ENCODE measurements around the gene TSPEAR.

The TSPEAR gene

GRCh38 chr21:44454747-44455523 lies 256.4 kb downstream of the TSPEAR start, which contains the start of gene LRRC3:
Gene LRRC3 (plus strand): TSS chr21:44455510. CDS start chr21:44456645, 1,135 bp downstream.
- H3K27ac ChIP-seq, result peak within 1 kb of the TSS in 10 of 11 experiments; percentile 44 to 62 (median 59); a peak in 21 of 22 replicates
- H3K27me3 ChIP-seq, result peaks cover 0 to 5% (median 0%) of the 10 kb centered on the region in 11 experiments; a peak in 1 of 22 replicates
- H3K36me3 ChIP-seq, result peaks cover 0 to 11% (median 0%) of the 10 kb centered on the region in 11 experiments; a peak in 3 of 22 replicates
- peaks cover 0 to 27% (median 2%) of the 10 kb centered on the region in 11 experiments; a peak in 8 of 22 replicates for H4K20me1 ChIP-seq
- H3K4me3 ChIP-seq, result peak within 1 kb of the TSS; percentile 64 to 76 (median 70)
- H3K4me1 ChIP-seq, result peaks cover 22 to 44% (median 34%) of the 10 kb centered on the region in 10 experiments
- H3K9me3 ChIP-seq (replicated peaks in 1 of 11), result peaks cover 19 to 29% (median 25%) of the 10 kb centered on the region in 11 experiments
- peak within 1 kb of the TSS; percentile 63 to 80 (median 75) for H3K9ac ChIP-seq
- H3K4me2 ChIP-seq, result peak within 1 kb of the TSS; percentile 84 to 98 (median 93)
- no peak for TF ChIP-seq Cebpa-rat (IDR thresholded peaks at IDR 0.05)

- H3K9ac ChIP-seq, result no peak overlapping the region
- H3K9me3 ChIP-seq (replicated peaks in 1 of 11), result peaks cover 19 to 29% (median 25%) of the 10 kb centered on the region in 11 experiments
- peaks cover 0 to 5% (median 0%) of the 10 kb centered on the region in 11 experiments; a peak in 1 of 22 replicates for H3K27me3 ChIP-seq
- peaks cover 13 to 40% (median 32%) of the 10 kb centered on the region in 10 experiments for H3K4me1 ChIP-seq
- no peak overlapping the region for H3K27ac ChIP-seq
- H3K4me3 ChIP-seq, result no peak overlapping the region
- TF ChIP-seq Cebpa-rat (IDR thresholded peaks at IDR 0.05), result no peak
- H3K36me3 ChIP-seq, result peaks cover 0 to 11% (median 0%) of the 10 kb centered on the region in 11 experiments; a peak in 3 of 22 replicates
- H3K4me2 ChIP-seq, result no peak overlapping the region
- peaks cover 0 to 35% (median 7%) of the 10 kb centered on the region in 11 experiments; a peak in 11 of 22 replicates for H4K20me1 ChIP-seq
Measured at GRCh38 chr21:44454058-44454457, 257.3 kb downstream of the TSPEAR start.

GRCh38 chr21:44453120-44453519 lies 258.3 kb downstream of the TSPEAR start:
- peaks cover 8 to 39% (median 27%) of the 10 kb centered on the region in 10 experiments; a peak in 19 of 20 replicates for H3K4me1 ChIP-seq
- H3K36me3 ChIP-seq, result peaks cover 0 to 11% (median 0%) of the 10 kb centered on the region in 11 experiments; a peak in 3 of 22 replicates
- peaks cover 0 to 42% (median 15%) of the 10 kb centered on the region in 11 experiments; a peak in 14 of 22 replicates for H4K20me1 ChIP-seq
- H3K27me3 ChIP-seq, result peaks cover 0 to 5% (median 0%) of the 10 kb centered on the region in 11 experiments; a peak in 1 of 22 replicates
- no peak for TF ChIP-seq Cebpa-rat (IDR thresholded peaks at IDR 0.05)
- H3K9ac ChIP-seq, result no peak overlapping the region
- no peak overlapping the region for H3K27ac ChIP-seq
- H3K4me3 ChIP-seq, result no peak overlapping the region
- no peak overlapping the region for H3K4me2 ChIP-seq
- H3K9me3 ChIP-seq (replicated peaks in 1 of 11), result peaks cover 19 to 29% (median 25%) of the 10 kb centered on the region in 11 experiments

- Histone ChIP-seq H3K4me2 (no peak overlapping the region), H3K27me3 (peaks cover 0 to 5% (median 0%) of the 10 kb centered on the region in 11 experiments; a peak in 1 of 22 replicates), H3K27ac (no peak overlapping the region), H3K36me3 (no peaks in the 10 kb centered on the region), H3K9me3 (replicated peaks in 1 of 11) (peaks cover 19 to 29% (median 25%) of the 10 kb centered on the region in 11 experiments), H4K20me1 (peaks cover 0 to 37% (median 21%) of the 10 kb centered on the region in 11 experiments; a peak in 13 of 22 replicates), H3K9ac (no peak overlapping the region), H3K4me1 (peaks cover 1 to 24% (median 14%) of the 10 kb centered on the region in 10 experiments; a peak in 19 of 20 replicates), H3K4me3 (no peak overlapping the region)
- TF ChIP-seq Cebpa-rat (IDR thresholded peaks at IDR 0.05), result no peak
Measured at GRCh38 chr21:44450999-44451398, 260.4 kb downstream of the TSPEAR start.

GRCh38 chr21:44450402-44450801 lies 261.0 kb downstream of the TSPEAR start:
- Histone ChIP-seq H3K36me3 (no peaks in the 10 kb centered on the region), H3K27me3 (peaks cover 0 to 5% (median 0%) of the 10 kb centered on the region in 11 experiments; a peak in 1 of 22 replicates), H3K9ac (0 out of 22 replicates have a peak overlapping the region, but pooled peaks of 1 of the 11 experiments have one; percentile 10), H3K27ac (0 out of 22 replicates have a peak overlapping the region, but pooled peaks of 1 of the 11 experiments have one; percentile 16), H3K9me3 (replicated peaks in 1 of 11) (peaks cover 19 to 29% (median 25%) of the 10 kb centered on the region in 11 experiments), H3K4me1 (peaks cover 0 to 21% (median 11%) of the 10 kb centered on the region in 10 experiments; a peak in 12 of 20 replicates), H4K20me1 (peaks cover 0 to 43% (median 20%) of the 10 kb centered on the region in 11 experiments; a peak in 13 of 22 replicates), H3K4me2 (peak overlapping the region in 5 of 11 experiments; percentile 2 to 42 (median 14); a peak in 5 of 22 replicates), H3K4me3 (no peak overlapping the region)
- no peak for TF ChIP-seq Cebpa-rat (IDR thresholded peaks at IDR 0.05)

- H3K4me3 ChIP-seq, result no peak overlapping the region
- H3K9me3 ChIP-seq (replicated peaks in 1 of 11), result peaks cover 19 to 28% (median 23%) of the 10 kb centered on the region in 11 experiments
- H3K36me3 ChIP-seq, result peaks cover 0 to 1% (median 0%) of the 10 kb centered on the region in 11 experiments; a peak in 4 of 22 replicates
- H3K9ac ChIP-seq, result peak overlapping the region in 1 of 11 experiments; percentile 10; a peak in 1 of 22 replicates
- peaks cover 0 to 5% (median 0%) of the 10 kb centered on the region in 11 experiments; a peak in 1 of 22 replicates for H3K27me3 ChIP-seq
- no peak for TF ChIP-seq Cebpa-rat (IDR thresholded peaks at IDR 0.05)
- peak overlapping the region in 5 of 11 experiments; percentile 2 to 42 (median 14); a peak in 7 of 22 replicates for H3K4me2 ChIP-seq
- 0 out of 22 replicates have a peak overlapping the region, but pooled peaks of 1 of the 11 experiments have one; percentile 16 for H3K27ac ChIP-seq
- H3K4me1 ChIP-seq, result peaks cover 0 to 21% (median 11%) of the 10 kb centered on the region in 10 experiments; a peak in 12 of 20 replicates
- peaks cover 0 to 48% (median 21%) of the 10 kb centered on the region in 11 experiments; a peak in 14 of 22 replicates for H4K20me1 ChIP-seq
Measured at GRCh38 chr21:44449473-44450363, 261.7 kb downstream of the TSPEAR start.

GRCh38 chr21:44448651-44449131 lies 262.7 kb downstream of the TSPEAR start:
- H3K9me3 ChIP-seq (replicated peaks in 1 of 11), result peaks cover 9 to 20% (median 13%) of the 10 kb centered on the region in 11 experiments; a peak in 21 of 22 replicates
- H3K4me3 ChIP-seq, result no peak overlapping the region
- H3K4me1 ChIP-seq, result peaks cover 0 to 24% (median 15%) of the 10 kb centered on the region in 10 experiments; a peak in 13 of 20 replicates
- no peak overlapping the region for H3K9ac ChIP-seq
- H4K20me1 ChIP-seq, result peaks cover 0 to 59% (median 29%) of the 10 kb centered on the region in 11 experiments; a peak in 17 of 22 replicates
- H3K27ac ChIP-seq, result no peak overlapping the region
- H3K36me3 ChIP-seq, result peaks cover 0 to 12% (median 8%) of the 10 kb centered on the region in 11 experiments; a peak in 19 of 22 replicates
- no peak overlapping the region for H3K4me2 ChIP-seq
- no peak for TF ChIP-seq Cebpa-rat (IDR thresholded peaks at IDR 0.05)
- H3K27me3 ChIP-seq, result no peaks in the 10 kb centered on the region

Measured in BLaER1 treated with 17β-estradiol and CSF1 and Interleukin-3, amounts not matched to agents 10 nM and 100 nM (cell line).